HepG2 (cell line): ENCODE measurements around the gene AHCY. TPM values are rescaled to one million over a fixed set of nuclear protein-coding genes. Genes with fewer than 3 reads are reported as not detected.

ENCODE experiments used
- AKAP8 ChIP-seq: sonication (generic); formaldehyde crosslinking; IDR thresholded peaks from 2 replicates; pipeline ENCODE4 v1.5.1; 2020; ENCODE audit warnings: mild to moderate bottlenecking, missing genetic modification reagents
- GPBP1L1 ChIP-seq: sonication (generic); formaldehyde crosslinking; IDR thresholded peaks from 2 replicates; pipeline ENCODE4 v1.5.0; 2020; ENCODE audit warnings: mild to moderate bottlenecking, missing genetic modification reagents
- HMGXB4 ChIP-seq, 2 experiments: sonication (generic) in 1 of 2; formaldehyde crosslinking in 1 of 2; IDR thresholded peaks; 2 replicates each; pipeline versions ENCODE4 v1.4.0 to v1.6.1; 2018 to 2020; ENCODE audit warnings: missing genetic modification reagents in 2 of 2, borderline replicate concordance in 1 of 2, low read depth in 1 of 2, mild to moderate bottlenecking in 1 of 2, missing biosample characterization in 1 of 2
- KDM3A ChIP-seq: IDR thresholded peaks from 2 replicates; pipeline ENCODE4 v1.6.1; 2018; ENCODE audit warnings: low read depth, missing compliant biosample characterization
- MAFK ChIP-seq, 2 experiments: IDR thresholded peaks in 1 of 2; conservative IDR thresholded peaks in 1 of 2; 2 replicates each; pipeline ENCODE4 v1.6.1; 2011; ENCODE audit warnings: improper control_type of control experiment in 2 of 2, low read length in 2 of 2
- NFKBIZ ChIP-seq: IDR thresholded peaks from 2 replicates; pipeline ENCODE4 v1.6.1; 2018; ENCODE audit warnings: missing genetic modification reagents, missing compliant biosample characterization
- PAWR ChIP-seq: sonication (generic); formaldehyde crosslinking; IDR thresholded peaks from 2 replicates; pipeline ENCODE4 v1.4.0; 2020; ENCODE audit warnings: missing genetic modification reagents, mild to moderate bottlenecking, borderline replicate concordance
- PCBP2 ChIP-seq: fragments of 200-400 bp; formaldehyde crosslinking; optimal IDR thresholded peaks from 2 replicates; pipeline ENCODE3; 2018; ENCODE audit warnings: low read length, low read depth; ENCODE audit not compliant: poor library complexity, severe bottlenecking
- ZBTB38 ChIP-seq: sonication (generic); formaldehyde crosslinking; IDR thresholded peaks from 2 replicates; pipeline ENCODE4 v1.5.1; 2020; ENCODE audit warnings: mild to moderate bottlenecking, missing genetic modification reagents
- ZC3H13 ChIP-seq: sonication (generic); formaldehyde crosslinking; IDR thresholded peaks from 2 replicates; pipeline ENCODE4 v1.8.1; 2023; ENCODE audit warnings: mild to moderate bottlenecking, missing genetic modification reagents, moderate library complexity
- ZFP82 ChIP-seq: sonication (generic); formaldehyde crosslinking; IDR thresholded peaks from 2 replicates; pipeline ENCODE4 v1.5.1; 2020; ENCODE audit warnings: mild to moderate bottlenecking, missing genetic modification reagents, borderline replicate concordance
- ZNF18 ChIP-seq: sonication (generic); formaldehyde crosslinking; IDR thresholded peaks from 2 replicates; pipeline ENCODE4 v1.8.0; 2022; ENCODE audit warnings: mild to moderate bottlenecking, missing genetic modification reagents; ENCODE audit not compliant: insufficient replicate concordance
- ZNF260 ChIP-seq: sonication (generic); formaldehyde crosslinking; IDR thresholded peaks from 2 replicates; pipeline ENCODE4 v1.4.0; 2020; ENCODE audit warnings: missing genetic modification reagents, low read depth, mild to moderate bottlenecking, borderline replicate concordance
- ZNF572 ChIP-seq: sonication (generic); formaldehyde crosslinking; IDR thresholded peaks from 2 replicates; pipeline ENCODE4 v1.5.1; 2020; ENCODE audit warnings: mild to moderate bottlenecking, missing genetic modification reagents
- ZNF703 ChIP-seq: sonication (generic); formaldehyde crosslinking; IDR thresholded peaks from 2 replicates; pipeline ENCODE4 v1.5.1; 2020; ENCODE audit warnings: missing genetic modification reagents, mild to moderate bottlenecking, moderate library complexity, borderline replicate concordance
- ZNF784 ChIP-seq: sonication (generic); formaldehyde crosslinking; IDR thresholded peaks from 2 replicates; pipeline ENCODE4 v1.5.1; 2020; ENCODE audit warnings: missing genetic modification reagents, mild to moderate bottlenecking, borderline replicate concordance
- ZZZ3 ChIP-seq: sonication (generic); formaldehyde crosslinking; IDR thresholded peaks from 2 replicates; pipeline ENCODE4 v1.4.0; 2020; ENCODE audit warnings: missing genetic modification reagents, mild to moderate bottlenecking, borderline replicate concordance
- polyA plus RNA-seq, 8 experiments: library from polyadenylated mRNA; depleted of rRNA in 3 of 8; stranded (reverse) in 7 of 8; unstranded in 1 of 8; fragments of >200 nt; fragmentation: Illumina TruSeq in 4 of 8; extraction: Trizol in 4 of 8; gene quantifications; 2 replicates each; pipeline versions ENCODE4 v1.2.1 to v1.2.3, GENCODE V29; 2011 to 2016; ENCODE audit warnings: low read depth in 4 of 8, missing spikeins in 1 of 8, mixed read lengths in 1 of 8; ENCODE audit not compliant: insufficient read depth in 1 of 8
- total RNA-seq, 5 experiments: library from RNA; depleted of rRNA; stranded (reverse); fragments of >200 nt; fragmentation: Illumina TruSeq; extraction: Trizol; gene quantifications; 2 replicates each; pipeline ENCODE4 v1.2.3, GENCODE V29; 2016; ENCODE audit warnings: low read depth in 1 of 5
- TF ChIP-seq, protein P1 (sequence below): sonication (generic); formaldehyde crosslinking; IDR thresholded peaks from 2 replicates; pipeline ENCODE4 v1.9.0; 2021; ENCODE audit warnings: missing genetic modification reagents, borderline replicate concordance

Gene AHCY
- total and polyA plus RNA-seq, 2 of the 13 experiments (the other 11 are each of a cell fraction or from before 2014, with no cell fraction given): 407 to 419 TPM

DNA sequence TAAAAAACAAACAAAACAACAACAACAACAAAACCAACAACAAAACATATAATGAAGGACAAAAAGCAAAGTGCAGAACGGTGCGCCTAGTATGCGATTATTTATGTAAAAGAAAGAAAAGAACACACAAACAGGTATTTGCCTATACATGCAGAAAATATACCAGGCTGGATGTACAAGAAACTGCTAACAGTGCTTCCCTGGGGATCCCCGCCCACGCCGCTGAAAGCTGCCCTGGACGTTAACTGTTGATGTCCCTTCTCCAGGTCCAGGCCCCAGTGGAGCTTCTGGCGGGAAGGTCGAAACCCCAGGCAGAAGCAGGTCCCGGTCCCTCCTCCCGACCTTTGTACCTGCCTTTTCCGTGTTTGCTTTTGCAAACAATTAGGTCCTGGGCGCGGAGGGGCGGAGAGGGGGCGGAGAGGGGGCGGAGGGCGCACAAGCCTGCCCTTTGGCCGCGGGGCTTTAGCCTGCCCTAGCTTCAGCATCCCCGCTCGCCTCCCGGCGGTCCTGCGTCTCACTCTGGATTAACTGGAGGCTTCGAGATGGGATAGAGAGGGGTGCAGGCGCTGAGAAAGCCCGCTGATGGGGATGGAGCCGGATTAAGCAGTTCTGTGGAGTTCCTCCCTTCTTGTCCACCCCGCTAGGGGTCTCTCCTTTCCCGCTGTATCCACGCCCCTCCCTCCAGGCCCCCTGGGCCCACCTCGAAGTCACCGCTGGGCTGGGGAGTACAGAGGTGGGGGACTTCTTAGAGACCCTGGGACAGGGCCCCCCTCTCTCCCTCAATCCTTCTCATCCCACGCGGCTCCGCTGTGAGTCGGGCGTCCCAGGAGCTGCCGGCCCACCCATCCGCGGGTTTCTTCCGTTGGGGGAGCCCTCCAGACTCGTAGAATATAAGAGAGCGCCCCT is 8.2 kb upstream of the AHCY start (continued):
- TF ChIP-seq ZNF260 (CRISPR knock-in tag) (no peak), ZZZ3 (no peak), ZNF18 (CRISPR knock-in tag) (peak; percentile 64), MAFK (conservative IDR thresholded peaks at IDR 0.05 in 1 of 2, IDR thresholded peaks at IDR 0.05 in 1 of 2; ENCODE audit: low read length in 2 of 2) (peak; percentile 73 to 82), AKAP8 (peak; percentile 77), HMGXB4 (CRISPR knock-in tag; IDR thresholded peaks at IDR 0.05; ENCODE audit: borderline replicate concordance in 1 of 2, low read depth in 1 of 2) (peak; percentile 62 to 74; a peak in 3 of 4 replicates), ZFP82 (CRISPR knock-in tag) (0 out of 2 replicates have a peak, but pooled peaks have one; percentile 79), GPBP1L1 (CRISPR knock-in tag) (no peak), ZNF784 (CRISPR knock-in tag) (no peak; the same call in 1 of the 2 replicates), PCBP2 (no peak), ZNF572 (no peak; the same call in 1 of the 2 replicates), KDM3A (CRISPR knock-in tag) (peak; percentile 95), NFKBIZ (CRISPR knock-in tag) (peak; percentile 51; the same call in 1 of the 2 replicates), PAWR (CRISPR knock-in tag) (no peak; the same call in 1 of the 2 replicates), ZC3H13 (CRISPR knock-in tag) (peak; percentile 89; the same call in 1 of the 2 replicates), ZBTB38 (CRISPR knock-in tag) (peak; percentile 88), ZNF703 (CRISPR knock-in tag) (no peak)
- TF ChIP-seq, protein P1, sequence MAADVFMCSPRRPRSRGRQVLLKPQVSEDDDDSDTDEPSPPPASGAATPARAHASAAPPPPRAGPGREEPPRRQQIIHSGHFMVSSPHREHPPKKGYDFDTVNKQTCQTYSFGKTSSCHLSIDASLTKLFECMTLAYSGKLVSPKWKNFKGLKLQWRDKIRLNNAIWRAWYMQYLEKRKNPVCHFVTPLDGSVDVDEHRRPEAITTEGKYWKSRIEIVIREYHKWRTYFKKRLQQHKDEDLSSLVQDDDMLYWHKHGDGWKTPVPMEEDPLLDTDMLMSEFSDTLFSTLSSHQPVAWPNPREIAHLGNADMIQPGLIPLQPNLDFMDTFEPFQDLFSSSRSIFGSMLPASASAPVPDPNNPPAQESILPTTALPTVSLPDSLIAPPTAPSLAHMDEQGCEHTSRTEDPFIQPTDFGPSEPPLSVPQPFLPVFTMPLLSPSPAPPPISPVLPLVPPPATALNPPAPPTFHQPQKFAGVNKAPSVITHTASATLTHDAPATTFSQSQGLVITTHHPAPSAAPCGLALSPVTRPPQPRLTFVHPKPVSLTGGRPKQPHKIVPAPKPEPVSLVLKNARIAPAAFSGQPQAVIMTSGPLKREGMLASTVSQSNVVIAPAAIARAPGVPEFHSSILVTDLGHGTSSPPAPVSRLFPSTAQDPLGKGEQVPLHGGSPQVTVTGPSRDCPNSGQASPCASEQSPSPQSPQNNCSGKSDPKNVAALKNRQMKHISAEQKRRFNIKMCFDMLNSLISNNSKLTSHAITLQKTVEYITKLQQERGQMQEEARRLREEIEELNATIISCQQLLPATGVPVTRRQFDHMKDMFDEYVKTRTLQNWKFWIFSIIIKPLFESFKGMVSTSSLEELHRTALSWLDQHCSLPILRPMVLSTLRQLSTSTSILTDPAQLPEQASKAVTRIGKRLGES (CRISPR knock-in tag): no peak
